Gastroesophageal sphincter (tissue), 4 donors: Measurements from ENCODE around the gene PLPP7. TPM values are rescaled to one million over a fixed set of nuclear protein-coding genes. Genes with fewer than 3 reads are reported as not detected.

ENCODE experiments used
- ATAC-seq: fragments of 150-250 bp; one replicate; pipeline ENCODE4 v1.9.1; 2016; ENCODE audit warnings: mild to moderate bottlenecking, moderate library complexity
- H3K27ac ChIP-seq, 4 donors: fragments of 200-600 bp; sonication (generic) in 3 of 4; 1 replicate in 3 of 4; 2 replicates in 1 of 4; pipeline ENCODE4 v1.5.1; 2016 to 2019
- H3K27me3 ChIP-seq: fragments of 200-600 bp; sonication (generic); one replicate; pipeline ENCODE4 v1.5.1; 2019
- H3K36me3 ChIP-seq, 2 donors: fragments of 200-600 bp; sonication (generic); one replicate each; pipeline ENCODE4 v1.5.1; 2019; ENCODE audit warnings: control low read depth in 1 of 2
- H3K4me1 ChIP-seq, 3 donors: fragments of 200-600 bp; sonication (generic); 1 replicate in 2 of 3; 2 replicates in 1 of 3; pipeline ENCODE4 v1.5.1; 2016 to 2019; ENCODE audit warnings: control low read depth in 2 of 3
- H3K4me3 ChIP-seq, 2 donors: fragments of 200-600 bp; sonication (generic); one replicate each; pipeline ENCODE4 v1.5.1; 2019; ENCODE audit warnings: mild to moderate bottlenecking in 1 of 2, moderate library complexity in 1 of 2
- H3K9me3 ChIP-seq, 3 donors: fragments of 200-600 bp; sonication (generic); one replicate each; pipeline ENCODE4 v1.5.1; 2017 to 2019; ENCODE audit warnings: control low read depth in 2 of 3
- CTCF ChIP-seq, 4 experiments: fragments of 200-600 bp in 2 of 4; fragments of 450-650 bp in 2 of 4; sonication (generic) in 1 of 4; IDR thresholded peaks; one replicate each; pipeline ENCODE4 v1.5.1; 2017 to 2019; ENCODE audit warnings: antibody characterized with exemption in 4 of 4, mild to moderate bottlenecking in 2 of 4, moderate library complexity in 2 of 4
- EP300 ChIP-seq: sonication (generic); formaldehyde crosslinking; IDR thresholded peaks from one replicate; pipeline ENCODE4 v1.6.1; 2017; ENCODE audit warnings: antibody characterized with exemption, mild to moderate bottlenecking
- POLR2A ChIP-seq, 2 donors: fragments of 450-650 bp; IDR thresholded peaks; one replicate each; pipeline ENCODE4 v1.6.1; 2017; ENCODE audit warnings: antibody characterized with exemption in 2 of 2, mild to moderate bottlenecking in 2 of 2, moderate library complexity in 1 of 2
- POLR2AphosphoS5 ChIP-seq: sonication (generic); formaldehyde crosslinking; IDR thresholded peaks from one replicate; pipeline ENCODE4 v1.6.1; 2017; ENCODE audit warnings: antibody characterized with exemption
- WGBS, 2 donors: methylation state at CpG; one replicate each; pipeline ENCODE4 v1.1.5; 2018; ENCODE audit warnings: low coverage in 1 of 2; 5-methylcytosine and 5-hydroxymethylcytosine counted together
- total RNA-seq, 4 donors: library from RNA; depleted of rRNA; stranded (reverse); fragments of >200 nt; gene quantifications; one replicate each; pipeline ENCODE4 v1.1.0, GENCODE V29; 2016

The PLPP7 gene
- total RNA-seq, 4 donors from 2014 or later: 9.7 to 21.1 (median 12.0) TPM

DNA sequence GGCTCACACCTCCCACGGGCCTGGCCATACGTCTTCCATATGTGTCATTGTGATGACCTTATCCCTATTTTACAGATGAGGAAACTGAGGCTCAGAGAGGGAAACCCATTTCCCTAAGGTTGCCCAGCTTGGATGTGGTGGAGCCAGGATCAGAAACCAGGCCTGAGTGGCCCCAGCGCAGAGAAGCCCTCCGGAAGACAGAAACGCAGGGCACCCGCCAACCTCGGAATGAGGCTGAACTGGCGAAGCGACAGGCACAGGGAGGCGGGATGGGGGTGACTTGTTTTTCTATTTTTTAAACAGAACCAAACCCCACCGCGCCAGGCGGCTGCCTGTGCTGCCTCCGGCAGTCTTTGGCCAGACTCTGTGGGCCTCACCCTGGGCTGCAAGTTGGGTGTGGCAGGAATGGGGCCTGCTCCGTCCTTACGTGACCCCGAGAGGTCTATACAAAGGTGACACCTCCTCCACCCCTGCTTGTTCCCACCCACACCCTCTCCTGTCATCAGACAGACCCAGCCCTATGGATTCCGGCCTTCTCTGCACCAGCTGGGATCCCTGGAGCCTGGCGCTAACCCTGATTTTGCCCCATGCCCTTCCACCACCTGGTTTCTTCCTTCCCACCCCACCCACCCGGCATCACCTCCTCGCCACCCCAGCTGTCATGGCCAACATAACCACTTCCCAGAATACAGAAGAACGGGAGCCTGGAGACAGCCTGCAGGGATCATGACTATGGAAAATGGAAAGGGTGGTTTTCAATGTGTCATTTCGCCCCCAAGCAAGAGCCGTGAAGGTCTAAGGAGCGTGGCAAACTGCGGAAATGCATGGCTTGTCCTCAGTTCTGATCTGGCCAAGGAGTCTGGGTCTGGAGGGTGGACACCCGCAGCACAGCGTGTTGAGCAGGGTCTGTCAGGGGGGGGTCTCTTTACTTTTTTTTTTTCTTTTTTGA lies 23.6 kb downstream of the PLPP7 start:
- peaks cover 22% of the 10 kb centered on the region for H3K27me3 ChIP-seq
- TF ChIP-seq POLR2AphosphoS5 (no peak), CTCF (IDR thresholded peaks at IDR 0.05) (no peak), EP300 (no peak)
- WGBS, 2 donors: 84 to 93% methylated on average over 5 to 8 of the region's 28 CpGs
- no peak overlapping the region for H3K4me3 ChIP-seq
- no peak for ATAC-seq
- peaks cover 0 to 2% of the 10 kb centered on the region in 2 donors for H3K36me3 ChIP-seq
- H3K9me3 ChIP-seq: no peaks in the 10 kb centered on the region
- no peaks in the 10 kb centered on the region for H3K4me1 ChIP-seq
- H3K27ac ChIP-seq: no peak overlapping the region

- no peak overlapping the region for H3K4me3 ChIP-seq
- no peaks in the 10 kb centered on the region for H3K4me1 ChIP-seq
- WGBS, 2 donors: 56 to 71% methylated on average over 8 to 16 of the region's 23 CpGs
- no peak for TF ChIP-seq POLR2AphosphoS5
- no peak for TF ChIP-seq EP300
- H3K36me3 ChIP-seq: no peaks in the 10 kb centered on the region
- peaks cover 24% of the 10 kb centered on the region for H3K27me3 ChIP-seq
- no peaks in the 10 kb centered on the region for H3K9me3 ChIP-seq
- no peak for ATAC-seq
- no peak overlapping the region for H3K27ac ChIP-seq
Observed at GRCh38 chr9:131318231-131319085, 28.9 kb downstream of the PLPP7 start.

GRCh38 chr9:131319486-131319885 lies 30.0 kb downstream of the PLPP7 start:
- Histone ChIP-seq H3K36me3 (no peaks in the 10 kb centered on the region), H3K4me3 (no peak overlapping the region), H3K9me3 (no peaks in the 10 kb centered on the region), H3K27ac (no peak overlapping the region), H3K4me1 (no peaks in the 10 kb centered on the region), H3K27me3 (peaks cover 24% of the 10 kb centered on the region)
- TF ChIP-seq EP300: no peak
- no peak for TF ChIP-seq POLR2A (IDR thresholded peaks at IDR 0.05)
- TF ChIP-seq CTCF (IDR thresholded peaks at IDR 0.05): no peak
- TF ChIP-seq POLR2AphosphoS5: no peak
- WGBS, 2 donors: 83% methylated on average over 1 of the region's 12 CpGs; no CpG with 5 or more reads in 1 of the 2 donors
- ATAC-seq: no peak

GRCh38 chr9:131320031-131320685 lies 30.6 kb downstream of the PLPP7 start:
- Histone ChIP-seq H3K27me3 (peaks cover 28% of the 10 kb centered on the region), H3K27ac (peak overlapping the region in 2 of 4 donors; percentile 53 to 61), H3K9me3 (no peaks in the 10 kb centered on the region), H3K36me3 (no peaks in the 10 kb centered on the region), H3K4me1 (no peaks in the 10 kb centered on the region), H3K4me3 (no peak overlapping the region)
- 27 to 59% methylated on average over 6 to 8 of the region's 19 CpGs for WGBS, 2 donors
- TF ChIP-seq POLR2A (IDR thresholded peaks at IDR 0.05) (no peak), POLR2AphosphoS5 (no peak), EP300 (no peak), CTCF (IDR thresholded peaks at IDR 0.05) (no peak)
- ATAC-seq: peak; percentile 89

DNA sequence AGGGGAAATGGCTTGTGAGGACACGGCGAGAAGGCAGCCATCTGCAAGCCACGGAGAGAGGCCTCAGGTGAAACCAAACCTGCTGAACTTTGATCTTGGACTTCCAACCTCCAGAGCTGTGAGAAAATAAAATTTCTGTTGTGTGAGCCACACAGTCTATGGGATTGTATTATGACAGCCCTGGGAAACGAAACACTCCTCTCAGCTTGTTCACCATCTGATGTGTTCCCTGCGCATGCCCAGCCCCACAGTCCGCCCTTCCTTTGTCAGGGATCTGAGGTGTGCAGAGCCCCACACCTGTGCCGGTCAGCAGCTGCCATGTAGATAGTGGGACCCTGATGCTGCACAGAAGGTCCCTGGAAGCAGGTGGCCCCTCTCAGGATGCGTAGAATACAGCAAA lies 34.1 kb downstream of the PLPP7 start:
- ATAC-seq: no peak
- H3K36me3 ChIP-seq: no peaks in the 10 kb centered on the region
- no peaks in the 10 kb centered on the region for H3K9me3 ChIP-seq
- TF ChIP-seq POLR2A (IDR thresholded peaks at IDR 0.05): no peak
- no peak for TF ChIP-seq CTCF (IDR thresholded peaks at IDR 0.05)
- TF ChIP-seq EP300: no peak
- no peak for TF ChIP-seq POLR2AphosphoS5
- H3K27me3 ChIP-seq: peaks cover 5% of the 10 kb centered on the region
- no peak overlapping the region for H3K27ac ChIP-seq
- H3K4me1 ChIP-seq: no peaks in the 10 kb centered on the region
- 87 to 100% methylated on average over 2 to 7 of the region's 8 CpGs for WGBS, 2 donors
- H3K4me3 ChIP-seq: no peak overlapping the region
